Stimulated activated CD8-positive, alpha-beta memory T cell treated with anti-CD3 and anti-CD28 coated beads, Interleukin-15, amount 100 ng/mL, for 24 hours (primary cell): ENCODE results near the gene SIK3.
"Not testable (repeated sequence)": the region's sequence is repeated elsewhere in the genome, so short reads cannot be mapped to it uniquely, and the experiment has no call there.

Experiments
- DNase-seq: peaks from one replicate; pipeline ENCODE4 v3.0.0-alpha.2; 2020; ENCODE audit warnings: low read depth

The SIK3 gene

DNA sequence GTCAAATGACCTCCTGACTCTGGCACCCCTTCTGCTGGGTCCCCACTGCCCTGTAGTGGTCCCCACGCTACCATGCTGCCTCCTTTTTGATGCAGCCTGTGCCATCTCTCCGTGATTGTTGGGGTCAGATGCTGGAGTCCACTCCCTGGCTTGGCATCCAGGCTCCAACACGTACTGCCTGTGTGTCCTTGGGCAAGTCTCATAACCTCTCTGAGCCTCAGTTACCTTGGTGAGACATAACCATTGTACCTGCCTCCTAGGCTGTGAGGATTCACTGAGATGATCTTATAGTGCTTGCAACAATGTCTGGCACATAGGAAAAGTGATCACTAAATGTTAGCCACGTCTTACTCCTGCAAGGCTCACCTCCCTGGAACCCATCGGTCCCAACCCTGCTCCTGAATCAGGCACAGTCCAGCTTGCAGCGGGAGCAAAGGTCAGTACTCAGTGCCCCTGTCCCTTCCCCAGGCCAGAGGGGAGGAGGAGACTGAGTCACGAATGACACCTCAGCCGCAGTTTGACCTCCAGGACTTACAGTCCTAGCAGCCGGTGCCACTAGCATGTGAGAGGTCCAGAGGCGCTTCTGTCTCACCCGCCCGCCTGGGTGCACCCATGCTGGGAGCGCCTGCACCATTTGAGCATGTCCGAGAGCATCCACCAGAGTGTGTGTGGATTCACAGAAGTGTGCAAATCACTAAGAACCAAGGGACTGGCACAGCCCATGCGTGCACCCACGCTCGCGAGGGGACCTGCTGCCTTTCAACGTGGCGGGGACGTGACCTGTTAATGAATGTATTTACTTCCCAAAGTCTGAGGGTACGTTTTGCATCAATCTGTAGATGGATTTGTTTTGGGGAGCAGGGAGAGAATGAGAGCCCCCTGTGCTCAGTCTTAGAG, 272.1 kb downstream of the SIK3 start:
- no peak for DNase-seq

- no peak for DNase-seq
Measured at GRCh38 chr11:116825434-116825833, 272.8 kb downstream of the SIK3 start.

DNA sequence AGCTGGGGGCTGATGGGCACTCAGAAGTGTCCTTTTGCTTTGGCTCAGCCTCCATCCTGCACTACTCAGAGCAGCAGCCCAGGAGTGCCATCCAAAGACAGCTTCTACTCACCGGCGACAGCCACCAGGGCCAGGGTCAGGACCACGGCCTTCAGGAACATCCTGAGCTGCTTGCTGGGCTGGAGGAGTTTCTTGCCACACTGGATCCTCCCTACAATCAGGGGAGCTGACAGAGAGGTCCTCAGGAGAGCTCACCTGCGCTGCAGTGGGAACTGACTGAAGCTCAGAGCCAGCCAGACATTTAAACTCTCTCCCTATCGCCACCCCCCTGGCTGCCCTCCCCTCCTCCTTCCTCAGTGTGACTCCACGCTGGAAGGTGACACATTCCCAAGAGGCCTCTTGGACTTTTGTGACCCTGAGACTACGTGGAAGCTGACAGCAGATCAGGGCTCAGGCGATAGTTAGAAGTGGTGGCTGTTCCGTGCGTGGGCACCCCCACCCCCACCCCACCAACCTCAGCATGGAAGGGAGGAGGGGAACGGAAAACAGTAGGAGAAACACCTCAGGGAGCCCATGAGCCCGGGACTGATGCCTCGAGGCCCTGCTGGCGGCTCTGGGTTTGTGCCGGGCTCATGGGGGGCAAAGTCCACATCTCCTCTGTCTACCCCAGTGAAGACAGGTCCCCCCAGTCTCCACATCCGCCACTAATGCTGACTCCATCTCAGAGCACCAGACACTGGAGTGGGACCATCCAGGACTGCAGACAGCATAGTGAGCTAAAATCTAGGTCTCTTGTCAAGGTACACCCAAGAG, 275.0 kb downstream of the SIK3 start, which contains the start of gene APOA4:
APOA4 (minus strand) TSS at position 274 of the 813 bp plus-strand sequence; CDS start at position 161, 113 bp downstream.
- DNase-seq, result no peak

- DNase-seq, result no peak
Measured at GRCh38 chr11:116822575-116822974, 275.7 kb downstream of the SIK3 start.

- no peak for DNase-seq
Measured at GRCh38 chr11:116821050-116821918, 276.9 kb downstream of the SIK3 start.

DNA sequence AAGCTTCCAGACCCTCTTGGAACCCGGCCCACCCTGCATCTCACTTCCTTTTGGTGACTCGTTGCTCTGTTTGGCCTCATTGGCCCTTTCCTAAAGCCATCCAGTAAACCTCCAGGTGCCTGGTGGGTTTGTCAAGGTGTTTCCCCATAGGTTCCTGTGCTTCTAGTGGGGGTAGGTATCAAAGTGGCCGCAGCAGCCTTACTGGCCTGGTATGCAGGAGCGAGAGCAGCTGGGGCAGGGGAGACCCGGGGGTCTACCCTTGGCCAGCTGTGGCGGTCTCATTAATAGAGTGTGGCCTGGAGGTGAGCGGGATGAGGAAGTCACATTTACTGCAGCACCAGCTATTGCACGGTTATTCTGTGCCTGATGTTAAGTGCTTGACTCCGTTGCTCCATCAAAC, 279.2 kb downstream of the SIK3 start:
- DNase-seq, result no peak

DNA sequence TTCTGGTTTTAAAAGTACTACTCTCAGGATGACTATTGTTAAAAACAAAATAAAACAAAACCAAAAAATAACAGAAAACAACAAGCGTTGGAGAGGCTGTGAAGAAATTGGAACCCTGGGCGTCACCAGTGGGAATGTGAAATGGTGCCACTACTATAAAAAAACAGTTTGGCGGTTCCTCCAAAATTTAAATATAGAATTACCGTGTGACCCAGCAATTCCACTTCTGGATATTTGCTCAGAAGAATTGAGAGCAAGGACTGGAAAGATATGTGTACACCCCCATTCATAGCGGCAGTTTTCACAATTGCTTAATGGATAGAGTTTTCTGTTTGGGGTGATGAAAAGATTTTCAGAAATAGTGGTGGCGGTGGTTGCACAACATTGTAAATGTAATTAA, 283.7 kb downstream of the SIK3 start:
- no peak for DNase-seq

DNA sequence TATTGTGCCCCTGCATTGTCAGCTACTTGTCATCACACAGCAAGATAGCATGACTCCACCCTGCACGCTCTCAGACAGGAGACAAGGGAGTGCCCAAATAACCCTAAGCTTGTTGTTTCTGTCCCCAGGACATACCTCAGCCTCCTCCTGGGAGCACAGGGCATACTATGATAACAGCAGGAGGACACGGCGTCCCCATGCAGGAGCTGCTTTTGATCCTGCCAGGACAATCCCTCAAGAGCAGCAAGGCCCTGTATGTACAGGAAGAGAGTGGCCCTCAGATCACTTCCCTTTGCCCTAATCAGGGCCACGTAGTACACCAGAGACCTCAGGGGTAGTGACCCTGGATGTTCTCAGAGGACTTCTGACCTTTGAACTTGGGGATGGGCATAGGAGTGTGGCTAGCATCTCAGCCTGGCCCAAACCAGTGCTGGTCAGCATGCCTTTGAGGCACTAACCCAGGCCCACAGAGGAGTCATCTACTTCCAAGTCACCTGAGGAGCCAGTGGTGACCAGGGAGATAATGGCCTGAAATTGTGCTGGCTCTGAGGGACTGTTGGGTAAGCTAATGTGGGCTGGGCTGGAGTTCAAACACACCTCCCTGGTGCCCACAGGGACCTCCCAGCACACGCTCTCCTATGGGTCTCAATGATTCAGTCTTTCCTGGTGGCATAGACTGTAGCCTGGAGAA, 284.3 kb downstream of the SIK3 start:
- no peak for DNase-seq

DNA sequence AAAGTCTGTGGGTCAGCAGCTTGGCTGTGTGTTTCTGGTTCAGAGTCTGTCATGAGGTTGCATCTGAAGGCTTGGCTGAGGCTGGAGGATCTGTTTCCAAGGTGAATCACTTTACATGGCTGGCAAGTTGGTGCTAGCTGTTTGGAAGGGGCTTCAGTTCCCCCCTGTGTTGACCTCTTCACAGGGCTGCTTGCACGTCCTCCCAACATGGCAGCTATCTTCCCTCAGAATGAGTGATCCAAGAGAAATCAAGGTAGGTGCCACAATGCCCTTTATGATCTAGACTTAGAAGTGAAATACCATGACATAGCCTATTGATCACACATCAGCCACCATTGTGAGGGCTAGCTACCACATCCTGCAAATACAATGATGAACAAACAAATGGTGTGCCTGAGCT, 285.1 kb downstream of the SIK3 start:
- no peak for DNase-seq

GRCh38 chr11:116812109-116812508, 286.1 kb downstream of the SIK3 start:
- no peak for DNase-seq

- DNase-seq, result no peak
Measured at GRCh38 chr11:116811194-116811593, 287.0 kb downstream of the SIK3 start.

DNA sequence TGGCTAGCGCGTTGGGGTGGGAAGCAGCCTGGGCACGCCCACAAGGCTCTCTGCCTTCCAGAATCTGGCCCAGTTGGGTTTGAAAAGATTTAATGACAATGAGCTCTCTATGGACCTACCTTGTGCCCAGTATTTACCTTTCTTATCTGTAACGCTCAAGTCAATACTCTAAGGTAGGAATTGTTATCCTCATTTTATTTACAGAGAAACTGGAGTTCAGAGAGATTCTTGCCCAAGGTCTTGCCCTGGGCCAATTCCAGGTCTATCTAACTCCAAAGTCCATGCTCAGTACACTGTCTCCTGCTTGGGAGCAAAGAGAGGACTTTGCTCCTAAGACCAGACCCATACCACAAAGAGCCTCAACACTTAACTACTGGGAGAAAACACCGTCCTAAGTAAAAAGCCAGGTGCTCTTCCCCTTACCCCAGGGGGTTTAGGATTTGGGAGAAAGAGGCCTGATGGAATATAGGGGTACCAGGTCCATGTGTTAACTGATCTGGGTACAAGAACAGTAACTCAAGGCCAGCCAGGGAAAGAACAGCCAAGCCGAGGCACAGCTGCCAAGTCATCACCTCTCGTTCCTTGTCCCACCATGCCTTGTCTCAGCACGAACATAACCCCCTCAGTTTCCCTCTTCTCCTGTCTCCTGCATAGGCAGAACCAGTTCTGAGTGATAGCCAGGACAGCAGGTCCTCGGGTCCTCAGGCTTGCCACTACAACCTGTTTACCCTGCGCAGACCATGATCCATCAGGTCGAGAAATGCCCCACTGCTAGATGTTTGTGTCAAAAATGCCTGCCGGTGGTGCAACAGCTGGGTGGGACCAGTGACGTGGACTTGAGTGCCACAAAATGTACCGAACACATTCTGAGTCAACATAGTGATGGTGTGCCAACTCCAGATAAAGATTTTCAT, 289.7 kb downstream of the SIK3 start:
- DNase-seq, result no peak

DNA sequence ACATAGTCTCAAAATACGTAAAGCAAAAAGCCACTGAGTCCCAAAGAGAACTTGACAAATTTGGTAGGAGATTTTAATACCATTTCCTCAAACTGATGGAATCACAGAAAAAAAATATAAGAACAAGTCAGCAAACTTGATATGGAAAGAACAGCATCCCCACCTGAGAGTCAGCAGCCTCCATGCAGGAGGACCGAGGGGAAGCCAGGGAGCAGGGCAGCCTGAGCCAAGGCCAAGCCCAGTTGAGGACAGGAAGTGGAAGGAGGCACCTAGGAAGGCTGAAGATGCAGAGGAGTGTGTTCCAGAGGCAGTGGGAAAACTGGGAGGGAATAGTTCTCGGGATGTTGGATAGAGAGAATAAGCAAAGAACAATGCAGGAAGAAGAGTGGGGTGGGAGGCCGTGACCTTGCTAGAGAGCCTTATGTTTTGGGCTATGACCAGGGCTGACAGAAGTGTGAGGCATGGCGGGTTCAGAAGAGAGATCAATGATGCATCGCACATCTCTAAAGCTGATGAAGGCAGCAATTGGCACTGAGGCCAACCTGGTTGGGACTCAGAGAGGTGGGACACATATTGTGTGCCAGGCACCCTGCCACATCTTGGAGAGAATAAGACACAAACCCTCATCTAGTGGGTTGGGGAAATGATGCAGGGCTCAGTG, 290.5 kb downstream of the SIK3 start:
- no peak for DNase-seq

DNA sequence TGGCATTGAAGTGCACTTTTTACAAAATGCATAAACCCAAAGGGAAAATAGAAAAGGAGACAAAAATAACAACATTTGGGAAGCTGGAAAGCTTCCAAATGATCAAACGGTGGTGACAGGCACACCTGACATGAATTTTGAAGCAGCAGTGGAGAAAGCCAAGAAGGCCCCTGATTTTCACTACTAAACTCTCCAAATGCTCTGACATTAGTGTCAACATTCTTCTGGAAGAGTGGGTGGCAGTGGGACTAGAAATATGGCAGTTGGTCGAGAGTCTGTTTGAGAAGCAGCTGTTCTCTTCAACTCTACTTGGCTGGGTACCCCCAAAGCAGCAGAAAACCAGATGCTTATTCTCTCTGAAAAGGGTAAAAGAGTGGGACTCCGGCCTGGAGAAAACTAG, 294.2 kb downstream of the SIK3 start:
- no peak for DNase-seq

DNA sequence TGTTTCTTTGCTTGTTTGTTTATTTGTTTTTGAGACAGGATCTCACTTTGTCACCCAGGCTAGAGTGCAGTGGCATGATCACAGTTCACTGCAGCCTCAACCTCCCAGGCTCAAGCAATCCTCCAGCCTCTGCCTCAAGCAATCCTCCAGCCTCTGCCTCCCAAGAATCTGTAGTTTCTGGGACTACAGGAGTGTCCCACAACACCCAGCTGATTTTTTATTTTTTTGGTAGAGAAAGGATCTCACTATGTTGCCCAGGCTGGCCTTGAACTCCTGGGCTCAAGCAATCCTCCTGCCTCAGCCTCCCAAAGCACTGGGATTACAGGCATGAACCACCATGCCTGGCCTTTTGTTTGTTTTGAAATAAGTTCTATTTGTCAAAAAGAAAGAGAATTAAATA, 296.6 kb downstream of the SIK3 start:
- DNase-seq, result not testable (repeated sequence)

DNA sequence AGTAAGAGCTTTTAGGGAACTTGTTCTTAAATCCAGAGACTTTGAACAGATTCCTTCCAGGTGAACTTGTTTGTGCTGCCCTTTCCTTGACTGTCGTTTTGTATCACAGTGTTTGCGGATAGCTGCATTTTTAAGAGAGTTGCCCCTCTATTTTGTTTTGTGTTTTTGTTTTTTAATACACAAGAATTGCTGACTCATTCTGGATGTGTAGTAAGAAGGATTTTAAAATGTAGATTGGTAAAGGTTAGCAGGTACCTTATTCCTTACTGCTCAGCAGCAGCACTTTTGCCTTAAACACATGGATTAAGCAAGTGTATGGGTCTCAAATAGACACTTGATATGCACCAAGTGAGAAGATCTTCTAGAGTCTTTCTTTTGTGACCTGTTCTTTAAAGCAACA, 297.6 kb downstream of the SIK3 start:
- DNase-seq, result no peak

GRCh38 chr11:116798368-116798767, 299.9 kb downstream of the SIK3 start:
- DNase-seq, result no peak

DNA sequence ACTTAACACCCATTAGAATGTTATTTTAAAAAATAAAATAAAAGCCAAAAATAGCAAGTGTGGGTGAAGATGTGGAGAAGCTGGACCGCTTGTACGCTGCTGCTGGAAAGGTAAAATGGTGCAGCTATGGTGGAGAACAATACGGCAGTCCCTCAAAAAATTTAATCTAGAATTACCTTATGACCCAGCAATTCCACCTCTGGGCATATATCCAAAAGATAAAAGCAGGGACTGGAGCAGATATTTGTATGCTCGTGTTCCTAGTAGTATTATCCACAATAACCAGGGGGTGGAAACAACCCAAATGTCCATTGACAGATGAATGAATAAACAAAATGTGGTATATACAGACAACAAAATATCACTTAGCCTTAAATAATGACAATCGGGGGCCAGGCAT, 300.4 kb downstream of the SIK3 start:
- no peak for DNase-seq

DNA sequence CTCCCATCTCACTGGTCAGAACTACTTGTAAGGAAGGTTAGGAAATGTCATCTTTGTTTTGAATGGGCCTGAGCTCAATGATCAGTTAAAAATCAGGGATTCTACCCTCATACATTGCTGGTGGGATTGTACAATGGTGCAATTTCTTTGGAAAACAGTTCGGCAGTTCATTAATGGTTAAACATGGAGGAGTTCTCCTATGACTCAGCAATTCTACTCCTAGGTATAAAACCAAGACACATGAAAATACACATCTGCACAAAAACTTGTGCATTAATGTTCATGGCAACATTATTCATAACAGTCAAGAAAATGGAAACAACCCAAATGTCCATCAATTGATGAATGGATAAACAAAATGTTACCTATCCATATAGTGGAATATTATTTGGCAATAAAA, 301.7 kb downstream of the SIK3 start:
- no peak for DNase-seq

- no peak for DNase-seq
Measured at GRCh38 chr11:116794851-116795250, 303.4 kb downstream of the SIK3 start.
